SK-N-SH (cell line): ENCODE data around the gene HEPHL1.

Source experiments
- CTCF ChIP-seq: fragments of 200-600 bp; sonication (generic); IDR thresholded peaks from 2 replicates; pipeline ENCODE4 v1.6.1; 2017; ENCODE audit warnings: antibody characterized with exemption, mild to moderate bottlenecking, moderate library complexity
- TAF1 ChIP-seq: IDR thresholded peaks from 2 replicates; pipeline ENCODE4 v1.6.1; 2012; ENCODE audit warnings: low read depth, mild to moderate bottlenecking, low read length, moderate library complexity, borderline replicate concordance

GRCh38 chr11:94046796-94047195 lies 25.6 kb downstream of the HEPHL1 start:
- TF ChIP-seq CTCF (no peak), TAF1 (no peak)
